PC-9 (cell line): ENCODE measurements around the gene PARP16. TPM values are rescaled to one million over a fixed set of nuclear protein-coding genes. Genes with fewer than 3 reads are reported as not detected.

Experiments used
- total RNA-seq: library from RNA; stranded (reverse); gene quantifications from 2 replicates; pipeline ENCODE4 v1.2.3, GENCODE V29; 2021

The PARP16 gene
- total RNA-seq, 1 experiment from 2014 or later: 12.3 TPM

Other genes with a start within 250 kb of the PARP16 start
- gene SLC51B, start 241.5 kb downstream of the PARP16 start, total RNA-seq: not detected in 2 replicates
- gene RASL12, start 218.9 kb downstream of the PARP16 start, total RNA-seq: not detected in 2 replicates
- not detected in 2 replicates for gene KBTBD13, start 210.1 kb downstream of the PARP16 start, total RNA-seq
- gene UBAP1L, start 171.7 kb downstream of the PARP16 start, total RNA-seq: 2.5 and 3.1 TPM in 2 replicates
- 29.1 and 31.4 TPM in 2 replicates for gene PDCD7, start 153.1 kb downstream of the PARP16 start, total RNA-seq
- 41.0 and 44.1 TPM in 2 replicates for gene CLPX, start 101.5 kb downstream of the PARP16 start, total RNA-seq
- gene CILP, start 75.4 kb downstream of the PARP16 start, total RNA-seq: 0.07 and 0.08 TPM in 2 replicates
- not detected in 2 replicates for gene RNU5A-1, start 9.2 kb upstream of the PARP16 start, total RNA-seq
- not detected in 2 replicates for gene RNU5B-1, start 17.8 kb upstream of the PARP16 start, total RNA-seq
- gene IGDCC3, start 91.1 kb upstream of the PARP16 start, total RNA-seq: 0.22 and 0.38 TPM in 2 replicates
- gene IGDCC4, start 136.1 kb upstream of the PARP16 start, total RNA-seq: 0.10 and 0.31 TPM in 2 replicates
- 25.1 and 27.5 TPM in 2 replicates for gene DPP8, start 230.8 kb upstream of the PARP16 start, total RNA-seq
- 66.5 and 71.6 TPM in 2 replicates for gene HACD3, start 243.6 kb upstream of the PARP16 start, total RNA-seq